Neural cell (in vitro differentiated cells): Measurements from ENCODE around the gene ZNF516. TPM values are rescaled to one million over a fixed set of nuclear protein-coding genes. Genes with fewer than 3 reads are reported as not detected.

ENCODE experiments used
- H2AFZ ChIP-seq: fragments of 200-600, 300-800 bp; sonication (generic), shearing (Covaris generic); 2 replicates; pipeline ENCODE4 v1.6.0; 2014; ENCODE audit warnings: low read depth, mild to moderate bottlenecking, antibody characterized with exemption, low read length, moderate library complexity
- H3F3A ChIP-seq: fragments of 200-600 bp; shearing (Covaris generic); 2 replicates; pipeline ENCODE4 v1.6.1; 2016; ENCODE audit warnings: mild to moderate bottlenecking, moderate library complexity, mixed read lengths, antibody characterized with exemption, low read length; ENCODE audit not compliant: insufficient read depth, poor library complexity, severe bottlenecking
- H3K27ac ChIP-seq: fragments of 200-600, 300-800 bp; sonication (generic), shearing (Covaris generic); 2 replicates; pipeline ENCODE4 v1.5.1; 2014; ENCODE audit warnings: mild to moderate bottlenecking, low read length, moderate library complexity
- H3K27me3 ChIP-seq: fragments of 300-800, 200-600 bp; sonication (generic), shearing (Covaris generic); 2 replicates; pipeline ENCODE4 v1.6.0; 2014; ENCODE audit warnings: mild to moderate bottlenecking, low read depth, low read length, moderate library complexity; ENCODE audit not compliant: insufficient read depth
- H3K36me3 ChIP-seq: fragments of 300-800, 200-600 bp; sonication (generic), shearing (Covaris generic); 2 replicates; pipeline ENCODE4 v1.5.1; 2014; ENCODE audit warnings: mild to moderate bottlenecking, antibody characterized with exemption, low read length, moderate library complexity; ENCODE audit not compliant: insufficient read depth
- H3K4me2 ChIP-seq: fragments of 300-800, 200-600 bp; sonication (generic), shearing (Covaris generic); 2 replicates; pipeline ENCODE4 v1.6.0; 2014; ENCODE audit warnings: mild to moderate bottlenecking, low read length
- H3K4me3 ChIP-seq: fragments of 300-800, 200-600 bp; sonication (generic), shearing (Covaris generic); 2 replicates; pipeline ENCODE4 v1.5.1; 2014; ENCODE audit warnings: mild to moderate bottlenecking, low read length, moderate library complexity
- H3K79me2 ChIP-seq: fragments of 200-600 bp; shearing (Covaris generic); replicated peaks from 2 replicates; pipeline ENCODE4 v1.6.0; 2014; ENCODE audit warnings: mild to moderate bottlenecking, low read length, moderate library complexity; ENCODE audit not compliant: insufficient read depth
- H3K9ac ChIP-seq: fragments of 300-800, 200-600 bp; sonication (generic), shearing (Covaris generic); 2 replicates; pipeline ENCODE4 v1.6.1; 2016; ENCODE audit warnings: mild to moderate bottlenecking, low read length, mixed read lengths
- H3K9me2 ChIP-seq: fragments of 200-600 bp; shearing (Covaris generic); 2 replicates; pipeline ENCODE4 v1.6.1; 2016; ENCODE audit warnings: mild to moderate bottlenecking, low read length, mixed read lengths; ENCODE audit not compliant: insufficient read depth
- H3K9me3 ChIP-seq: fragments of 200-600, 300-800 bp; sonication (generic), shearing (Covaris generic); 2 replicates; pipeline ENCODE4 v1.6.1; 2016; ENCODE audit warnings: mild to moderate bottlenecking, mixed run types, low read length, moderate library complexity, mixed read lengths
- H4K20me1 ChIP-seq: fragments of 200-600 bp; shearing (Covaris generic); 2 replicates; pipeline ENCODE4 v1.6.1; 2016; ENCODE audit warnings: mild to moderate bottlenecking, mixed run types; ENCODE audit not compliant: insufficient read depth
- EP300 ChIP-seq: fragments of 450-650 bp; conservative IDR thresholded peaks from 2 replicates; pipeline ENCODE4 v1.6.1; 2014; ENCODE audit warnings: antibody characterized with exemption, mild to moderate bottlenecking, moderate library complexity; ENCODE audit not compliant: poor library complexity, severe bottlenecking
- EZH2 ChIP-seq: fragments of 200-600, 300-800 bp; shearing (Covaris generic), sonication (generic); IDR thresholded peaks from 2 replicates; pipeline ENCODE4 v1.6.1; 2014; ENCODE audit warnings: antibody characterized with exemption, low read length, borderline replicate concordance, mild to moderate bottlenecking; ENCODE audit not compliant: insufficient read depth, poor library complexity, severe bottlenecking
- MXI1 ChIP-seq: fragments of 450-650 bp; conservative IDR thresholded peaks from 2 replicates; pipeline ENCODE4 v1.6.1; 2014; ENCODE audit warnings: antibody characterized with exemption, mild to moderate bottlenecking; ENCODE audit not compliant: poor library complexity, severe bottlenecking
- POLR2AphosphoS5 ChIP-seq: IDR thresholded peaks from 2 replicates; pipeline ENCODE4 v1.6.1; 2012
- RAD21 ChIP-seq: fragments of 450-650 bp; conservative IDR thresholded peaks from 2 replicates; pipeline ENCODE4 v1.6.1; 2014; ENCODE audit warnings: antibody characterized with exemption, mild to moderate bottlenecking, moderate library complexity
- SMC3 ChIP-seq: fragments of 450-650 bp; conservative IDR thresholded peaks from 2 replicates; pipeline ENCODE4 v1.6.1; 2014; ENCODE audit warnings: antibody characterized with exemption, mild to moderate bottlenecking, moderate library complexity; ENCODE audit not compliant: poor library complexity
- TAF1 ChIP-seq: IDR thresholded peaks from 2 replicates; pipeline ENCODE4 v1.6.1; 2012; ENCODE audit warnings: low read depth
- polyA plus RNA-seq: library from polyadenylated mRNA; depleted of rRNA; stranded (reverse); fragments of >200 nt; gene quantifications from 2 replicates; pipeline ENCODE4 v1.2.3, GENCODE V29; 2014
- TF ChIP-seq, protein P1 (sequence below): fragments of 450-650 bp; IDR thresholded peaks from 2 replicates; pipeline ENCODE4 v1.5.1; 2014; ENCODE audit warnings: antibody characterized with exemption, mild to moderate bottlenecking, moderate library complexity; ENCODE audit not compliant: poor library complexity, severe bottlenecking
- TF ChIP-seq, protein P2 (sequence below): IDR thresholded peaks from 2 replicates; pipeline ENCODE4 v1.6.1; 2012; ENCODE audit warnings: borderline replicate concordance

The ZNF516 gene
- polyA plus RNA-seq, 1 donor from 2014 or later: 11.5 TPM

- no peak overlapping the region for H3K27ac ChIP-seq
- H3F3A ChIP-seq: no peaks in the 10 kb centered on the region
- no peak overlapping the region for H3K4me2 ChIP-seq
- no peaks in the 10 kb centered on the region for H3K9me3 ChIP-seq
- no peaks in the 10 kb centered on the region for H3K36me3 ChIP-seq
- H3K27me3 ChIP-seq: no peaks in the 10 kb centered on the region
- H2AFZ ChIP-seq: no peak overlapping the region
- no peaks in the 10 kb centered on the region for H4K20me1 ChIP-seq
- TF ChIP-seq RAD21: no peak
- TF ChIP-seq TAF1: no peak
- TF ChIP-seq, protein P1, sequence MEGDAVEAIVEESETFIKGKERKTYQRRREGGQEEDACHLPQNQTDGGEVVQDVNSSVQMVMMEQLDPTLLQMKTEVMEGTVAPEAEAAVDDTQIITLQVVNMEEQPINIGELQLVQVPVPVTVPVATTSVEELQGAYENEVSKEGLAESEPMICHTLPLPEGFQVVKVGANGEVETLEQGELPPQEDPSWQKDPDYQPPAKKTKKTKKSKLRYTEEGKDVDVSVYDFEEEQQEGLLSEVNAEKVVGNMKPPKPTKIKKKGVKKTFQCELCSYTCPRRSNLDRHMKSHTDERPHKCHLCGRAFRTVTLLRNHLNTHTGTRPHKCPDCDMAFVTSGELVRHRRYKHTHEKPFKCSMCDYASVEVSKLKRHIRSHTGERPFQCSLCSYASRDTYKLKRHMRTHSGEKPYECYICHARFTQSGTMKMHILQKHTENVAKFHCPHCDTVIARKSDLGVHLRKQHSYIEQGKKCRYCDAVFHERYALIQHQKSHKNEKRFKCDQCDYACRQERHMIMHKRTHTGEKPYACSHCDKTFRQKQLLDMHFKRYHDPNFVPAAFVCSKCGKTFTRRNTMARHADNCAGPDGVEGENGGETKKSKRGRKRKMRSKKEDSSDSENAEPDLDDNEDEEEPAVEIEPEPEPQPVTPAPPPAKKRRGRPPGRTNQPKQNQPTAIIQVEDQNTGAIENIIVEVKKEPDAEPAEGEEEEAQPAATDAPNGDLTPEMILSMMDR: no peak
- no peak overlapping the region for H3K9ac ChIP-seq
- no peak overlapping the region for H3K4me3 ChIP-seq
- no peaks in the 10 kb centered on the region for H3K9me2 ChIP-seq
- H3K79me2 ChIP-seq: peaks cover 60% of the 10 kb centered on the region
These were observed 85.0 kb downstream of the ZNF516 start for GRCh38 chr18:76410033-76410432.

GRCh38 chr18:76408480-76409067 is 86.5 kb downstream of the ZNF516 start:
- Histone ChIP-seq H4K20me1 (no peaks in the 10 kb centered on the region), H3K36me3 (no peaks in the 10 kb centered on the region), H3K9me2 (no peaks in the 10 kb centered on the region), H3K9me3 (no peaks in the 10 kb centered on the region), H3K27ac (no peak overlapping the region), H2AFZ (no peak overlapping the region), H3K4me2 (no peak overlapping the region), H3K79me2 (peaks cover 48% of the 10 kb centered on the region), H3K9ac (no peak overlapping the region), H3K4me3 (no peak overlapping the region), H3K27me3 (no peaks in the 10 kb centered on the region), H3F3A (no peaks in the 10 kb centered on the region)
- no peak for TF ChIP-seq TAF1
- TF ChIP-seq SMC3: no peak
- TF ChIP-seq POLR2AphosphoS5: no peak
- TF ChIP-seq, protein P1: no peak
- TF ChIP-seq, protein P2, sequence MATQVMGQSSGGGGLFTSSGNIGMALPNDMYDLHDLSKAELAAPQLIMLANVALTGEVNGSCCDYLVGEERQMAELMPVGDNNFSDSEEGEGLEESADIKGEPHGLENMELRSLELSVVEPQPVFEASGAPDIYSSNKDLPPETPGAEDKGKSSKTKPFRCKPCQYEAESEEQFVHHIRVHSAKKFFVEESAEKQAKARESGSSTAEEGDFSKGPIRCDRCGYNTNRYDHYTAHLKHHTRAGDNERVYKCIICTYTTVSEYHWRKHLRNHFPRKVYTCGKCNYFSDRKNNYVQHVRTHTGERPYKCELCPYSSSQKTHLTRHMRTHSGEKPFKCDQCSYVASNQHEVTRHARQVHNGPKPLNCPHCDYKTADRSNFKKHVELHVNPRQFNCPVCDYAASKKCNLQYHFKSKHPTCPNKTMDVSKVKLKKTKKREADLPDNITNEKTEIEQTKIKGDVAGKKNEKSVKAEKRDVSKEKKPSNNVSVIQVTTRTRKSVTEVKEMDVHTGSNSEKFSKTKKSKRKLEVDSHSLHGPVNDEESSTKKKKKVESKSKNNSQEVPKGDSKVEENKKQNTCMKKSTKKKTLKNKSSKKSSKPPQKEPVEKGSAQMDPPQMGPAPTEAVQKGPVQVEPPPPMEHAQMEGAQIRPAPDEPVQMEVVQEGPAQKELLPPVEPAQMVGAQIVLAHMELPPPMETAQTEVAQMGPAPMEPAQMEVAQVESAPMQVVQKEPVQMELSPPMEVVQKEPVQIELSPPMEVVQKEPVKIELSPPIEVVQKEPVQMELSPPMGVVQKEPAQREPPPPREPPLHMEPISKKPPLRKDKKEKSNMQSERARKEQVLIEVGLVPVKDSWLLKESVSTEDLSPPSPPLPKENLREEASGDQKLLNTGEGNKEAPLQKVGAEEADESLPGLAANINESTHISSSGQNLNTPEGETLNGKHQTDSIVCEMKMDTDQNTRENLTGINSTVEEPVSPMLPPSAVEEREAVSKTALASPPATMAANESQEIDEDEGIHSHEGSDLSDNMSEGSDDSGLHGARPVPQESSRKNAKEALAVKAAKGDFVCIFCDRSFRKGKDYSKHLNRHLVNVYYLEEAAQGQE: no peak
- no peak for TF ChIP-seq EZH2
- no peak for TF ChIP-seq MXI1
- TF ChIP-seq RAD21: no peak
- no peak for TF ChIP-seq EP300
